ENCODE measurements around the gene TASP1.

TASP1 gene

DNA sequence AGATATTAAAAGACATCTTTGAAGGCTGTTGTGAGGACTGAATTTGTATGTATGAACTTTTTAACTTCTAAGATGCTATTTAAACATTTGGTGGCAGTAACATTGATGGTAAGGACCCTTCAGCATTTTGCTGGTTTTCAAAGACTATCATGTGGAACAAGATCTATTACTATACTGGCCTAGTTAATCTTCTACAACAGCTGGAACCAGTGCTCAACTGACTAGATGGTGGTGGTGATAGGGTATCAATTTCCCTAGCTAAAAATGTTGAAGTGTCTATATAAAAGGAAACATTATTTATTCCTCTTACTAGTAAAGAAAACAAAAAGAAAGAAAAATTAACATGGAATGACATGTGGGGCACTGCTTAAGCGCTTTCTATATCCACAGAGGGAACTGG, 195.7 kb downstream of the TASP1 start:
- no peaks in the 10 kb centered on the region for H3K9me3 ChIP-seq (ENCODE audit: control insufficient read depth, insufficient read depth, low read depth, low read length)
- H3K27me3 ChIP-seq (ENCODE audit: control insufficient read depth, insufficient read depth, low read length): no peaks in the 10 kb centered on the region
- H3K27ac ChIP-seq (ENCODE audit: low read depth, low read length): no peak overlapping the region
- no peak overlapping the region for H3K9ac ChIP-seq (ENCODE audit: low read length)
- H3K4me3 ChIP-seq (ENCODE audit: low read depth, low read length): no peak overlapping the region
- no peaks in the 10 kb centered on the region for H3K36me3 ChIP-seq (ENCODE audit: control insufficient read depth, insufficient read depth, low read length)
- H3K4me1 ChIP-seq (ENCODE audit: control insufficient read depth, insufficient read depth, low read length): no peaks in the 10 kb centered on the region

DNA sequence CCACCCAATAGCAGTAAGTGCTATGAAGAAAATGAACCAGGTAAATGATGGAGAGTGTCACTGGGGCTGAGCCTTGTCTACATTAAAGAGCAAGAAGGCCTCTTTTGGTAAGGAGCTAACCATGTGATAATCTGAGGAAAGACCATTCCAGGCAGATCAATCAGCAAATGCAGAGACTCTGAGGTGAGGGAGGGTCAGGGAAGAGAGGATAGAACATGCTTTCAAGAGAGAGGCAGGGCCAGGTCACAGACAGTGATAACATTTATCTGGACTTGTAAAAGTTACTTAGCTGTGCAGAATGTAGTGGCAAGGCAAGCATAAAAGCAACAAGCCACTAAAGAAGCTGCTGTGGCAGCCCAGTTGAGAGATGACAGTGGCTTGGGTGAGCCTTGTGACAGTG, 197.3 kb downstream of the TASP1 start:
- no peak overlapping the region for H3K4me3 ChIP-seq (ENCODE audit: low read depth, low read length)
- no peaks in the 10 kb centered on the region for H3K27me3 ChIP-seq (ENCODE audit: control insufficient read depth, insufficient read depth, low read length)
- 0 out of 2 replicates have a peak, but pooled peaks cover 1% of the 10 kb centered on the region for H3K4me1 ChIP-seq (ENCODE audit: control insufficient read depth, insufficient read depth, low read length)
- no peak overlapping the region for H3K9ac ChIP-seq (ENCODE audit: low read length)
- no peaks in the 10 kb centered on the region for H3K9me3 ChIP-seq (ENCODE audit: control insufficient read depth, insufficient read depth, low read depth, low read length)
- H3K36me3 ChIP-seq (ENCODE audit: control insufficient read depth, insufficient read depth, low read length): no peaks in the 10 kb centered on the region
- no peak overlapping the region for H3K27ac ChIP-seq (ENCODE audit: low read depth, low read length)

DNA sequence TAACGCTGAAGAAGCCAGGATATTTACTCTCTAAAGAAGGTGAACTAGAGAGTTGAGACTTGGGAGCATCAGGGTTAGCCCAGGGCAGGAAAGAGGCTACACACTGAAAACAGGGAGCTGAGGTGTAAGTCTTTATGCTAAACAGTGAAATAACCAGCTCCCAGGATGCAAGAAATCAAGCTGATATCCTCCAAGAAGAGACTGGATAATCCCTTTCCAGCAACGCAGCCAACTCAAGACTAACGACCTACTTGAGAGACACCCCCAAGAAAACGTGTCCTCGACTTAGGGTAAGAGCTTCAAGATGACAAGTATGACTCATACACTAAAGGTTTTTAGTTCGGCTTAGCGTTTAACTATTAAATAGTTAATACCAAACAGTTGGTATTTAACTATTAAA, 202.2 kb downstream of the TASP1 start:
- H3K27me3 ChIP-seq (ENCODE audit: control insufficient read depth, insufficient read depth, low read length): no peaks in the 10 kb centered on the region
- H3K9ac ChIP-seq (ENCODE audit: low read length): no peak overlapping the region
- no peaks in the 10 kb centered on the region for H3K36me3 ChIP-seq (ENCODE audit: control insufficient read depth, insufficient read depth, low read length)
- no peak overlapping the region for H3K27ac ChIP-seq (ENCODE audit: low read depth, low read length)
- H3K4me3 ChIP-seq (ENCODE audit: low read depth, low read length): no peak overlapping the region
- H3K9me3 ChIP-seq (ENCODE audit: control insufficient read depth, insufficient read depth, low read depth, low read length): no peaks in the 10 kb centered on the region
- H3K4me1 ChIP-seq (ENCODE audit: control insufficient read depth, insufficient read depth, low read length): peaks cover 10% of the 10 kb centered on the region

DNA sequence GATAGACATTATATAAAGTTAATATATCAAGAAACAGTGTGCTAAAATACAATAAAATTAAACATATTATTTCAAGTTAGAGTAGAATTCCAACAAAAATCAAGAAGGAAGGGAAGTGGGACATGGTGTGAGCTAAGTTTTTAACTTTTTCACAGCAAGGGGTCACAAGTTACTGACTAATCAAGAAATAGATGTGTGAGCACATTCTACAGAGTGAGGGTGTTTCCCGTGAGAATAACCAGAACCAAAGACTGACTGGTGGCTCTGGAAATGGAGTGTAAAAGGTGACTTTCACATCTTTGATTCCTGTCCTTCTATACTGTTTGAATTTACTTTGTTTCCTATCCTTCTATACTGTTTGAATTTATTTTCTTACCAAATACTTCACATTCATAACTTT, 206.6 kb downstream of the TASP1 start:
- no peak overlapping the region for H3K27ac ChIP-seq (ENCODE audit: low read depth, low read length)
- no peaks in the 10 kb centered on the region for H3K9me3 ChIP-seq (ENCODE audit: control insufficient read depth, insufficient read depth, low read depth, low read length)
- no peak overlapping the region for H3K4me3 ChIP-seq (ENCODE audit: low read depth, low read length)
- H3K36me3 ChIP-seq (ENCODE audit: control insufficient read depth, insufficient read depth, low read length): no peaks in the 10 kb centered on the region
- no peak overlapping the region for H3K9ac ChIP-seq (ENCODE audit: low read length)
- H3K27me3 ChIP-seq (ENCODE audit: control insufficient read depth, insufficient read depth, low read length): no peaks in the 10 kb centered on the region
- peaks cover 10% of the 10 kb centered on the region for H3K4me1 ChIP-seq (ENCODE audit: control insufficient read depth, insufficient read depth, low read length)

DNA sequence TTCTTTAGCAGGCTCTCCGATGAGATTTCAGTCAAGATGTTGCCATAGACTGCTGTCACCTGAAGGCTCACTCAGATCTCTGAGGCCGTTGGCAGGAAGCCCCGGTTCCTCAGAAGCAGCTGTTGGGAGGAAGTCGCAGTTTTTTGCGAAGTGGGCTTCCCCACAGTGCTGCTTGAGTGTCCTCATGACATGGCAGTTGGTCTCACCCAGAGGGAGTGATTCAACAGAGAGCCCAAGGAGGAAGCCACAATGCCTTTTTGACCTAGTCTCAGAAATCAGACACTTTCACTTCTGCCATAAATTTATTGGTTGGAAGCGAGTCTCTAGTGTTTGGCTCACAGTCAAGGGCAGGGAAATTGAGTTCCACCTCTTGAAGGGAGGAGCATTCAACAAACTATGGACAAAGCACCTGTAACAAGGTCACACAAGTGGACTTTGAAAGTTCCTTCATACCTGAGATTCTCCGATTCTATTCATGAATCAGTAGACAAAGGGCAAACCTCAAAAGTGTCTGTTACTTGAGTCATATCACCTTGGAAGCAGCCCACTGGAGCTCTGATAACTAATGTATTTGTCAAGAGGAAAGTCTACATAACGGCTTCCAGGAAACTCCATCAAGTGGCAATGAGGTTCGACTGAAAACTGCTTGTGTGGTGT, 208.3 kb downstream of the TASP1 start:
- Histone ChIP-seq H3K27ac (ENCODE audit: low read depth, low read length) (no peak overlapping the region), H3K4me3 (ENCODE audit: low read depth, low read length) (no peak overlapping the region), H3K36me3 (ENCODE audit: control insufficient read depth, insufficient read depth, low read length) (no peaks in the 10 kb centered on the region)

DNA sequence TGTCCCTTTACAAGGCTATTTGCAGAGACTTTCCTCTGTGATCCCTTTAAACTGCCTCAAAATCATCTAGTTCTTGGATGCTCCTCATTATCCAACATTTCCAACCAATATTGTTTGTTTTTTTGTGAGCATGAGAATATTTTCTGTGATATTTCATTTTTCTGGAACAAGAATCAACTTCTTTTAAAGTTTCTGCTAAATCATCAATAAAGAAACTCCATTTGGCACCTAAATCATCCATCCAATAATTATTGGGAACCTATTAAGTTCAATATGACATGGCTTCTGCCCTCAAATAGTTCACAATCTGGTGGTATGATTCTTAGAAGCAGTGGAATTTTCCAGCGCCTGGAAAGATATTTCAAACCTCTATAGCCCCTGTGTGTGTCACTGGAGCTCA, 210.0 kb downstream of the TASP1 start:
- Histone ChIP-seq H3K27me3 (ENCODE audit: control insufficient read depth, insufficient read depth, low read length) (no peaks in the 10 kb centered on the region), H3K27ac (ENCODE audit: low read depth, low read length) (no peak overlapping the region), H3K9ac (ENCODE audit: low read length) (no peak overlapping the region), H3K4me3 (ENCODE audit: low read depth, low read length) (no peak overlapping the region), H3K36me3 (ENCODE audit: control insufficient read depth, insufficient read depth, low read length) (no peaks in the 10 kb centered on the region), H3K4me1 (ENCODE audit: control insufficient read depth, insufficient read depth, low read length) (peaks cover 6% of the 10 kb centered on the region; the same call in 1 of the 2 replicates), H3K9me3 (ENCODE audit: control insufficient read depth, insufficient read depth, low read depth, low read length) (no peaks in the 10 kb centered on the region)

More for the DNA sequence above, 208.3 kb downstream of the TASP1 start:
- no peak overlapping the region for H3K9ac ChIP-seq (ENCODE audit: low read length)
- H3K27me3 ChIP-seq (ENCODE audit: control insufficient read depth, insufficient read depth, low read length): no peaks in the 10 kb centered on the region
- peaks cover 11% of the 10 kb centered on the region for H3K4me1 ChIP-seq (ENCODE audit: control insufficient read depth, insufficient read depth, low read length)
- no peaks in the 10 kb centered on the region for H3K9me3 ChIP-seq (ENCODE audit: control insufficient read depth, insufficient read depth, low read depth, low read length)

DNA sequence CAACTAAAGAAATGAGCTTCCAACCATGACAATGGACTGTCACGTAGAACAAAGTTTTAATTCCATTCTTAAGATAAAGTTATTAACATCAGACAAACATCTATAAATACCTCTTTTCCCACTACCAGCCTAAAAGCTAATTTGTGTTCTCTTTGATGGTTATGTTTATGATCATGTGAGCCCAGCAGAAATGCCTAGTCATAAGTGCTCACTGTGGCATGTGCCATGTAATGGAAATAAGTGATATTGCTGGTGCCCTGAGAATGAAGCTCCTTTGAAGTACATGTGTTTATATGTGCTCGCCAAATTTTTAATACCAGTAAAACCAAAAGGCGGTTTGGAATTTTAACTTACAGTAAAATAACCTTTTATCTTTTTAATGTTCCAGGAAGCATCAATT, 211.9 kb downstream of the TASP1 start:
- Histone ChIP-seq H3K4me1 (ENCODE audit: control insufficient read depth, insufficient read depth, low read length) (peaks cover 6% of the 10 kb centered on the region; the same call in 1 of the 2 replicates), H3K9me3 (ENCODE audit: control insufficient read depth, insufficient read depth, low read depth, low read length) (no peaks in the 10 kb centered on the region), H3K9ac (ENCODE audit: low read length) (no peak overlapping the region), H3K27me3 (ENCODE audit: control insufficient read depth, insufficient read depth, low read length) (no peaks in the 10 kb centered on the region), H3K36me3 (ENCODE audit: control insufficient read depth, insufficient read depth, low read length) (no peaks in the 10 kb centered on the region), H3K27ac (ENCODE audit: low read depth, low read length) (no peak overlapping the region), H3K4me3 (ENCODE audit: low read depth, low read length) (no peak overlapping the region)

DNA sequence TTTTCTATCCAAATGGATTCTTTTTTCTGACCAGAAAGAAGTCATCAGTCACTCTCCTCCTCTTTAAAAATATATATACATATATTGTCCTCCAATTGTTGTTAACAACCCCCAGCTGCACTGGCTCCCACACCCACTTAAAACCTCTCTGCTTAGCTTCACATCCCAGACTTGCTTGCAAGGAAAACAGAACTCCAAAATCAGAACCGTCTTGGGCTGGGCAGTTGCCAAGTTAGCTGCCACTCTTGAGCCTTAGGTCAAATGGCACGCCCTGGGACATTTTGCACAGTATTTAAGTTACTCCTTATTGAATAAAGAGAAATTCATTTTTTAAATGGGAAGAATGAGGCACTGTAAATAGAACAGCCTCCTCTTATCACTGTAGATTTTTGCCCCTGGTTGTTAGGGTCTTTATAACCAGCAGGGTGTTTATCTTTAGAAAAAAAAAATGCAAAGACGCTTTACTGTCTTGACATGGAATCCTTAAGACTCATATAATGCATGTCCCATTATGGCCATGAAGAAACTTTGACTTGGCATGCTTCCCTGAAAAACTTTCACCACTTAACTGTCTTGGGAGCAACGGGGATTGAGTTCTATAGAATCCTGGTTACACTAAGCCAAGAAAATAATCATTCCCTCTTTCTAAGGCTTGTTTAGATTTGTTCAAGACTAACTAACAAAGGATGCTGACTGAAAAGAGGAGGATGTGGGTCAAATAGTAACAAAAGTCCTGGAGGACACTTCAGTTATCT, 213.2 kb downstream of the TASP1 start:
- Histone ChIP-seq H3K27me3 (ENCODE audit: control insufficient read depth, insufficient read depth, low read length) (no peaks in the 10 kb centered on the region), H3K4me1 (ENCODE audit: control insufficient read depth, insufficient read depth, low read length) (peaks cover 6% of the 10 kb centered on the region; the same call in 1 of the 2 replicates)

DNA sequence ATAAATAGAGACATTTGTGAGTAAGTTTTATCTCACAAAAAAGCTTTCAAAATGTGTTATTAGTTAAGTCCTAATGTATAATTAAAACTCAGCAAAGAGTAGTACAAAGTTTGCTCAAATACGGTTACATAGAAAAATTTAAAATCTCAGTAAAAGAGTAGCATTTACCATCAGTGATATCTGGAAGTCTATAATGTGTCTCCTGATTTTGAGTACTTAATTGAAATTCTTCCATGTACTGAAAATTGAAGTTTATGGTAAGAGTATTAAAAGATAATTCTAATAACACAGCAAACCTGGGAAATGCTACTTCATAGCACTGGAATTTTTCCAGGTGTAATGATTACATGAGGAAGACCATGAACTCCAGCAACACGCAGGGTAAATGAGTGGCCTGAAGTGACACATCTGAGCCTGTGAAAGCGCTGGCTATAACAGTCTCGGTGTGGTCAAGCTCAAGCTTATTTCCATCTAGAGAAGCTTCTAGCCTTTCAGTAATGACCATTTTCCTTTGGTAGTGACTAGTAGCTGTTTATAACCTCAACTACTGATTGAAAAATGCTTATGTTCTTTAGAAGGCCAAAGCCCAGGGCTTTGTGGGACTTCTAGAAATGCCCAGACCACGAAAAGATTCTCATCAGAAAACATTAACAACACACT, 214.4 kb downstream of the TASP1 start:
- no peaks in the 10 kb centered on the region for H3K27me3 ChIP-seq (ENCODE audit: control insufficient read depth, insufficient read depth, low read length)
- H3K9me3 ChIP-seq (ENCODE audit: control insufficient read depth, insufficient read depth, low read depth, low read length): no peaks in the 10 kb centered on the region
- no peak overlapping the region for H3K27ac ChIP-seq (ENCODE audit: low read depth, low read length)
- no peak overlapping the region for H3K4me3 ChIP-seq (ENCODE audit: low read depth, low read length)
- no peak overlapping the region for H3K9ac ChIP-seq (ENCODE audit: low read length)
- peaks cover 8% of the 10 kb centered on the region; the same call in 1 of the 2 replicates for H3K4me1 ChIP-seq (ENCODE audit: control insufficient read depth, insufficient read depth, low read length)
- H3K36me3 ChIP-seq (ENCODE audit: control insufficient read depth, insufficient read depth, low read length): no peaks in the 10 kb centered on the region

More for the DNA sequence above, 213.2 kb downstream of the TASP1 start:
- no peaks in the 10 kb centered on the region for H3K9me3 ChIP-seq (ENCODE audit: control insufficient read depth, insufficient read depth, low read depth, low read length)
- no peak overlapping the region for H3K4me3 ChIP-seq (ENCODE audit: low read depth, low read length)
- H3K36me3 ChIP-seq (ENCODE audit: control insufficient read depth, insufficient read depth, low read length): no peaks in the 10 kb centered on the region
- no peak overlapping the region for H3K9ac ChIP-seq (ENCODE audit: low read length)
- H3K27ac ChIP-seq (ENCODE audit: low read depth, low read length): no peak overlapping the region

DNA sequence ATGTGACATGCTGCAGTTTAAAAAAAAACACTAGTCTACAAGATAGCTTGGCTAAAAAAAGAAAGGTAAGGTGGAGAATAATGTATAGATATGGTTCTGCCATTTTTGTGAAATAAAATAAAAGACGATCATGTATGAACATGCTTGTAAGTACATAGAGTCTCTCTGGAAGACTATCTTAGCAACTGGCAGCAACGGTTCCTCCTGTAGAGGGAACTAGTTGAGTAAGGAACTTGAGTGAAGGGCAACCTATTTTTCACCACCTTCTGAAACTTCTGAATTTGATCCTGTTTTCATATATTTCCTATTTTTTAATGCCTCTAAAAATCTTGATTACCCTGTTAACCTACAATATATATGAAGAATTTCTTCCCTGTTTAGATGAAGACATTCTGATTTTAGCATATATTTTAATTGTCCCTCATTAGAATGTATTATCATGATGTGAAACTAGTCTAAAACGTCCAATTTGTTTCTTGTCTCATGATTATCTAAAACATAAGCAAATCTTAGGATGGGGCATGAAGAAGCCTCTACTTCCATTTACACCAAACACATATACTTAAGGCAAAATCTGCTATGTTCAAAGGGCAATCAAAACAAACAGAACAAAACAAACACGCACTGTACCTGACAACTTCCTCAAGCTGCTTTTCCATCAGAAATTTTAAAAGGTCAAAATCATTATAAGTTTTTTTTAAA, 215.1 kb downstream of the TASP1 start:
- H3K4me3 ChIP-seq (ENCODE audit: low read depth, low read length): no peak overlapping the region
- H3K9ac ChIP-seq (ENCODE audit: low read length): no peak overlapping the region
- no peaks in the 10 kb centered on the region for H3K27me3 ChIP-seq (ENCODE audit: control insufficient read depth, insufficient read depth, low read length)
- peaks cover 8% of the 10 kb centered on the region; the same call in 1 of the 2 replicates for H3K4me1 ChIP-seq (ENCODE audit: control insufficient read depth, insufficient read depth, low read length)
- H3K27ac ChIP-seq (ENCODE audit: low read depth, low read length): no peak overlapping the region
- H3K9me3 ChIP-seq (ENCODE audit: control insufficient read depth, insufficient read depth, low read depth, low read length): no peaks in the 10 kb centered on the region
- no peaks in the 10 kb centered on the region for H3K36me3 ChIP-seq (ENCODE audit: control insufficient read depth, insufficient read depth, low read length)

Measured in HUES6 (cell line).